ENCODE measurements around the gene PES1. TPM values are rescaled to one million over a fixed set of nuclear protein-coding genes. Genes with fewer than 3 reads are reported as not detected.

The PES1 gene
- total and polyA plus RNA-seq, 2 donors from 2014 or later, result 57.0 to 68.4 TPM

- peaks cover 0 to 11% (median 9%) of the 10 kb centered on the region in 3 donors for H3K4me1 ChIP-seq (ENCODE audit: control insufficient read depth in 2 of 3, insufficient read depth in 2 of 3, low read depth in 1 of 3, low read length in 3 of 3)
- DNase-seq (peak in 4 of 5 donors; percentile 43 to 62 (median 56)), FAIRE-seq (no peak)
- peak overlapping the region in 1 of 3 donors; percentile 29 for H3K4me3 ChIP-seq (ENCODE audit: low read length in 3 of 3)
- intact Hi-C loops (cut with DNase I), result no loop called here
- peak overlapping the region in 1 of 3 donors; percentile 15 for H3K9ac ChIP-seq (ENCODE audit: low read length in 3 of 3)
- peak overlapping the region; percentile 47 to 65 for H3K27ac ChIP-seq (ENCODE audit: low read depth in 2 of 2, low read length in 2 of 2)
- H3K27me3 ChIP-seq (ENCODE audit: control insufficient read depth, insufficient read depth, low read length), result no peaks in the 10 kb centered on the region
- no peaks in the 10 kb centered on the region for H3K9me3 ChIP-seq (ENCODE audit: control insufficient read depth in 2 of 3, insufficient read depth in 1 of 3, low read length in 3 of 3)
- H3K36me3 ChIP-seq (ENCODE audit: control insufficient read depth in 2 of 3, insufficient read depth in 3 of 3, low read length in 3 of 3), result no peaks in the 10 kb centered on the region
- no peak for TF ChIP-seq CTCF (IDR thresholded peaks at IDR 0.05; ENCODE audit: borderline replicate concordance, extremely low read depth, insufficient read depth)
Observed at GRCh38 chr22:30559889-30560288, 31.8 kb downstream of the PES1 start.

- peaks cover 0 to 3% (median 0%) of the 10 kb centered on the region in 3 donors for H3K36me3 ChIP-seq (ENCODE audit: control insufficient read depth in 2 of 3, insufficient read depth in 3 of 3, low read length in 3 of 3)
- FAIRE-seq, result no peak
Observed at GRCh38 chr22:30557243-30557642, 34.5 kb downstream of the PES1 start.

GRCh38 chr22:30556388-30556787 is 35.3 kb downstream of the PES1 start:
- Histone ChIP-seq H3K36me3 (ENCODE audit: control insufficient read depth in 2 of 3, insufficient read depth in 3 of 3, low read length in 3 of 3) (peaks cover 0 to 3% (median 0%) of the 10 kb centered on the region in 3 donors), H3K27me3 (ENCODE audit: control insufficient read depth, insufficient read depth, low read length) (no peaks in the 10 kb centered on the region), H3K4me1 (ENCODE audit: control insufficient read depth in 2 of 3, insufficient read depth in 2 of 3, low read depth in 1 of 3, low read length in 3 of 3) (peaks cover 0 to 5% (median 2%) of the 10 kb centered on the region in 3 donors), H3K4me3 (ENCODE audit: low read length in 3 of 3) (no peak overlapping the region), H3K9me3 (ENCODE audit: control insufficient read depth in 2 of 3, insufficient read depth in 1 of 3, low read length in 3 of 3) (no peaks in the 10 kb centered on the region), H3K27ac (ENCODE audit: low read depth in 2 of 2, low read length in 2 of 2) (no peak overlapping the region), H3K9ac (ENCODE audit: low read length in 3 of 3) (no peak overlapping the region)
- intact Hi-C loops (cut with DNase I), result no loop called here
- FAIRE-seq (no peak), DNase-seq (peak in 2 of 5 donors; percentile 31 to 40)
- TF ChIP-seq CTCF (IDR thresholded peaks at IDR 0.05; ENCODE audit: borderline replicate concordance, extremely low read depth, insufficient read depth), result no peak

More at GRCh38 chr22:30557243-30557642, 34.5 kb downstream of the PES1 start:
- intact Hi-C loops (cut with DNase I), result no loop called here
- no peaks in the 10 kb centered on the region for H3K9me3 ChIP-seq (ENCODE audit: control insufficient read depth in 2 of 3, insufficient read depth in 1 of 3, low read length in 3 of 3)
- H3K9ac ChIP-seq (ENCODE audit: low read length in 3 of 3), result no peak overlapping the region
- H3K27me3 ChIP-seq (ENCODE audit: control insufficient read depth, insufficient read depth, low read length), result no peaks in the 10 kb centered on the region
- no peak for DNase-seq
- H3K4me1 ChIP-seq (ENCODE audit: control insufficient read depth in 2 of 3, insufficient read depth in 2 of 3, low read depth in 1 of 3, low read length in 3 of 3), result peaks cover 0 to 7% (median 5%) of the 10 kb centered on the region in 3 donors
- H3K4me3 ChIP-seq (ENCODE audit: low read length in 3 of 3), result no peak overlapping the region
- H3K27ac ChIP-seq (ENCODE audit: low read depth in 2 of 2, low read length in 2 of 2), result no peak overlapping the region
- TF ChIP-seq CTCF (IDR thresholded peaks at IDR 0.05; ENCODE audit: borderline replicate concordance, extremely low read depth, insufficient read depth), result no peak
